Adipocyte (in vitro differentiated cells): ENCODE measurements around the gene CD300LG.

Experiments
- DNase-seq: peaks from one replicate; pipeline ENCODE4 v3.0.0-alpha.2; 2015; ENCODE audit warnings: low read depth
- H3K27me3 ChIP-seq: replicated peaks from 2 replicates; pipeline ENCODE4 v1.7.0; 2013; ENCODE audit warnings: mild to moderate bottlenecking, low read length, moderate library complexity; ENCODE audit not compliant: control insufficient read depth, insufficient read depth
- H3K36me3 ChIP-seq: 2 replicates; pipeline ENCODE4 v1.7.0; 2013; ENCODE audit warnings: low read length, mild to moderate bottlenecking, moderate library complexity; ENCODE audit not compliant: control insufficient read depth, insufficient read depth, severe bottlenecking
- H3K4me1 ChIP-seq: 2 replicates; pipeline ENCODE4 v1.7.0; 2013; ENCODE audit warnings: mild to moderate bottlenecking, low read length, moderate library complexity; ENCODE audit not compliant: control insufficient read depth, insufficient read depth
- H3K4me3 ChIP-seq: 2 replicates; pipeline ENCODE4 v1.7.0; 2013; ENCODE audit warnings: mild to moderate bottlenecking, low read length, moderate library complexity
- H3K9ac ChIP-seq: 2 replicates; pipeline ENCODE4 v1.7.0; 2013; ENCODE audit warnings: mild to moderate bottlenecking, low read length, moderate library complexity
- H3K9me3 ChIP-seq: 2 replicates; pipeline ENCODE4 v1.7.0; 2013; ENCODE audit warnings: mild to moderate bottlenecking, low read length, moderate library complexity; ENCODE audit not compliant: control insufficient read depth

CD300LG gene

DNA sequence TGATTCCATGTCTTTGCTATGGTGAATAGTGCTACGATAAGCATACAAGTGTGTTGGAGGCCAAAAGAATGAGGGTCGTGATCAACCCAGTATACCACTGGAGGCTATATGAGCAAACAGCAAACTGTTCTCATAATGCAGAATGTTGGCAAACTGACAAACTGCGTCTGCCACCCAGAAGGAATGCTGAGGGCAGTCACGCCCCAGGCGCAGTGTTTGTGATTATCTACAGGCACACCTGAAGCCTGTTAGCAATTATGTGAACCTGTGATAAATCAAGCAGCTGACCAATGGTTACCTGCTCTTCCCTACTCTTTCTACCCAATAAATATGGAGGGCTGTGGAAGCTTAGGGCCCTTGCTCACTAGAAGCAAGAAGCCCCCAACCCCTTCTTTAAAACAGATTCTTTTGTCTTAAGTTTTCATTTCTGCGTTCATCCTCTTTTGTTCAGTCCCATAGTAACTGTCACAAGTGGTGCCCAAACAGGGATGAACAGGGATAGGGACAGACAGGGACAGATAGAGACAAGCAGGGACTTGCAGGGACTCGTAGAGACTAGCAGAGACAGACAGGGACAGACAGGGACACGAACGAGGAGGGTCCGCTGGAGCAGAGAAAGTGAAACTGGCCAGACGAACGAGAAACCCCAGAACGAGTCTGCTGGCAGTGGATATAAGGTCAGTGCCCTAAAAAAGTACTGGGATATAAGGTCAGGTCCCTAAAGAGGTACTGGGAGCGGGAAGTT, 25.1 kb downstream of the CD300LG start:
- Histone ChIP-seq H3K9me3 (peaks cover 4% of the 10 kb centered on the region), H3K36me3 (no peaks in the 10 kb centered on the region), H3K4me3 (peak overlapping the region; percentile 73), H3K9ac (peak overlapping the region; percentile 33), H3K27me3 (peaks cover 24% of the 10 kb centered on the region), H3K4me1 (peaks cover 7% of the 10 kb centered on the region)
- no peak for DNase-seq

DNA sequence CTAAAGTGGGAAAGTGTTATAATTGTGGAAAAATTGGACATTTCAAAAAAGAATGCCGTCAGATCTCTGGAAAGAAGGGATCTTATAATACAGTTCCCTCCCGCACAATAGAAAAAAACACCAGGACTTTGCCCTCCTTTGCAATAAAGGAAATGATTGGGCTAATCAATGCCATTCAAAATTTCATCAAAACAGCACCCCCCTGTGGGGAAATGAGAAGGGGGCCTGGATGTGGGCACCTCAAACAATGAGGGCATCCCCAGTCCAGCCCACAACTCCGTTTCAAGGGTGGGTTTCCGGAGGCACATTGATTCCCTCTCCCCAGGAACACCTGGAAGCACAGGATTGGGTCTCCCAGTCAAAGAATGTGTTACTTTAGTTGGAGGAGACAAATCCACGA, 26.1 kb downstream of the CD300LG start:
- peaks cover 18% of the 10 kb centered on the region for H3K27me3 ChIP-seq
- H3K36me3 ChIP-seq: no peaks in the 10 kb centered on the region
- H3K4me3 ChIP-seq: no peak overlapping the region
- peaks cover 7% of the 10 kb centered on the region for H3K4me1 ChIP-seq
- no peak for DNase-seq
- no peak overlapping the region for H3K9ac ChIP-seq
- peaks cover 4% of the 10 kb centered on the region for H3K9me3 ChIP-seq

DNA sequence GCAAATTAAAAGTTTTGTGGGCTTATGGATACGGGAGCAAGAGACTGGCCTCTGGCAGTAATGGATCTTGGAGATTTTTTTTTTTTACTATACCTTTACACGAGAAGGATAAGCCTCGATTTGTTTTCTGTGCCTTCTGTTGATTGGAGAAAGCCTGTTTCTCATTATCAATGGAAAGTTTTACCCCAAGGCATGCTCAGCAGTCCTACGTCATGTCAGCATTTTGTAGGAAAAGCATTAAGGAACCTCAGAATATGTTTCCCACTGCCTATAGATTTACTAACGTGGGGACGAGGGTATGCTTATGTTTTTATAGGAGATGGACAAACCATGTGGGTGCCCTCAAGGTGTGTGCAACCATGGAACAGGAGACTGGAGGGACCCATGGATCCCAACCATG, 26.8 kb downstream of the CD300LG start:
- no peak for DNase-seq
- H3K9me3 ChIP-seq: no peaks in the 10 kb centered on the region
- H3K27me3 ChIP-seq: peaks cover 13% of the 10 kb centered on the region
- H3K9ac ChIP-seq: no peak overlapping the region
- peaks cover 9% of the 10 kb centered on the region for H3K4me1 ChIP-seq
- H3K36me3 ChIP-seq: no peaks in the 10 kb centered on the region
- no peak overlapping the region for H3K4me3 ChIP-seq

DNA sequence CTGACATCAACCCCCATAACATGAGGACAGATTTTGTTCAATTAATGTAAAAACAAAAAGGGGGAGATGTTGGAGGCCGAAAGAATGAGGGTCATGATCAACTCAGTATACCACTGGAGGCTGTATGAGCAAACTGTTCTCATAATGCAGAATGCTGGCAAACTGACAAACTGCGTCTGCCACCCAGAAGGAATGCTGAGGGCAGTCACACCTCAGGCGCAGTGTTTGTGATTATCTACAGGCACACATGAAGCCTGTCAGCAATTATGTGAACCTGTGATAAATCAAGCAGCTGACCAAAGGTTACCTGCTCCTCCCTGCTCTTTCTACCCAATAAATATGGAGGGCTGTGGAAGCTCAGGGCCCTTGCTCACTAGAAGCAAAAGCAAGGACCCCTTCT, 27.3 kb downstream of the CD300LG start:
- Histone ChIP-seq H3K9me3 (no peaks in the 10 kb centered on the region), H3K27me3 (peaks cover 13% of the 10 kb centered on the region), H3K4me1 (peaks cover 10% of the 10 kb centered on the region), H3K4me3 (no peak overlapping the region), H3K36me3 (no peaks in the 10 kb centered on the region), H3K9ac (no peak overlapping the region)
- no peak for DNase-seq

DNA sequence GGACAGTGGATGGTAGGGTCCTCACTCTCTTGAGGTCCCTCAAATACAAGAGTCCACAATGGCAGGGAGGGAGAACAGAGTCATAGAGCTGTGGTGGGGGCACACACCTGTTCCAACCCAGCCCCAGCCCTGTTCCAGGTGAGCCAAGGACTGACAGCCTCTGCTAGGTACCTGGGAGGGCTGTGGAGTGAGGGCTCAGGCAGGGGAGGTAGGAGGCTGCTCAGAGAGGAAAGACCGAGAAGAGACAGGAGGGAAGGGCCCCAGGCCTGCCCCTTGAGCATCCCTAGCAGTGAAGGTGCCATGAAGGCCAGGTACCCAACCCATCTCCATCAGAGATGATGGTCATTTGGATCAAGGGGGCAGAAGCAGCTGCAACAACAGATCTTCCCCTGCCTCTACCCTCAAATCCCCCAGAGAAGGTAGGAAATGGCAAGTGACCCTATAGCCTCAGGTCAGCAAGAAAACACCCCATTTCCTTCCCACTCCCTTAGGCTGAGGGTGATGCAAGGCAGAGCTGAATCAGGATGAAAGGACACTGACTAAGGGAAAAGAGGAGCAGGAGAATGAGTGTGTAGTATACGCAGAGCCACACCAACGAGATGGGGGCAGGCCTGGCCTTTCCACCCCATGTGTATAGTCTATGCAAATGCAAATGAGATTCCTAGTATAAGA, 28.6 kb downstream of the CD300LG start:
- Histone ChIP-seq H3K4me3 (no peak overlapping the region), H3K36me3 (no peaks in the 10 kb centered on the region), H3K27me3 (peaks cover 10% of the 10 kb centered on the region), H3K9ac (no peak overlapping the region), H3K9me3 (no peaks in the 10 kb centered on the region), H3K4me1 (peaks cover 10% of the 10 kb centered on the region)
- DNase-seq: no peak

DNA sequence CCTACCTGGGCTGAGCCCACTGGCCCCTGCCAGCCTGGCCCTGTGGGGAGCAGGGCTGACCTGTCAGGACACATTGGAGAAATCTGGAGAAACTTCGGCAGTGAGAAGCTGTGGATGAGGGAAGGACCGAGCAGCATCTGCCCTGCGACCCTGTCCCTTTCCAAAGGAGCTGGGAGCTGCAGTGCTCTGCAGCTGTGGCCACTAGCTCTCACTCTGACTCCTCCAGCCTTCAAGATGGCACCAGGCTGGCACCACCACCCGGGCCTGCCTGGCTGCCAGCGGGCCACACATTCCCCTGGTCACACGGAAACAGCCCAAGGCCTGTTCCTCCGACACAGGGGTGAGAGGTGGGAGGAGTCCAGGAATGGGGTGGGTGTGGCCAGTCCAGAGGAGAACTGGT, 30.1 kb downstream of the CD300LG start:
- no peaks in the 10 kb centered on the region for H3K9me3 ChIP-seq
- H3K36me3 ChIP-seq: no peaks in the 10 kb centered on the region
- no peak for DNase-seq
- peaks cover 10% of the 10 kb centered on the region for H3K4me1 ChIP-seq
- H3K4me3 ChIP-seq: no peak overlapping the region
- H3K9ac ChIP-seq: no peak overlapping the region
- H3K27me3 ChIP-seq: peaks cover 10% of the 10 kb centered on the region

DNA sequence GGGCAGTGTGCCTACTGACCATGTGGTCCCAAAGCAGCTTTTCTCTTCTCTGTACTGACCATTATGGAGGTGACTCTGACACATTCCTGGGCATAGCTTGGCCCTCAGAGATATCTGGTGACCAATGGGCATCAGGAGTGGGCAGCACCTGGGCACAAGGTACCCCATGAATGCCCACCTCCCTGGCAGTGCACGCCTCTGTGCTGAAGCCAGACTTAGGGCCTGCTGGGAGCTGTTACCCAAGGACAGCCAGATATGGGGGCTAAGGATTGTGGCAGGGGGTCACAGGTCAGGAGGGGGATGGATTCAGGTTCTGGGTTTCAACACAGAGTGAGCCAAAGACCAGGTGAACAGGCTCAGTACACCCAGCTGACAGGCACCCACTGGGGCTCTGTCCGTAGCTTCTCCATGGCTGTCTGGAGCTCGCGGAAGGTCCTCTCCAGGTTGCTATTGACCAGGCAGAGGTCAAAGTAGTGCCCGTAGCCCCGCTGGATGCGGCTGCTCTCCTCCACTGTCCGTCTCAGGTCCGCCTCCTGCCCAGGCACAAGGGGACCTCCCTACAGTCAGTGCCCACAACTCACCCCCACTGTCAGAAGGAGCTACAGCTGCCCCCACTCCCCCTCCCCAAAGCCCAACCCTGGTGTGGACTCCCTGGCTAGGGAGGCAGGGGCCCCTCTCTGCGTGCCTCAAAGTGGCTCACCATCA, 30.6 kb downstream of the CD300LG start:
- no peaks in the 10 kb centered on the region for H3K9me3 ChIP-seq
- peaks cover 5% of the 10 kb centered on the region for H3K4me1 ChIP-seq
- no peak for DNase-seq
- no peak overlapping the region for H3K4me3 ChIP-seq
- H3K36me3 ChIP-seq: no peaks in the 10 kb centered on the region
- H3K27me3 ChIP-seq: peaks cover 4% of the 10 kb centered on the region
- no peak overlapping the region for H3K9ac ChIP-seq

DNA sequence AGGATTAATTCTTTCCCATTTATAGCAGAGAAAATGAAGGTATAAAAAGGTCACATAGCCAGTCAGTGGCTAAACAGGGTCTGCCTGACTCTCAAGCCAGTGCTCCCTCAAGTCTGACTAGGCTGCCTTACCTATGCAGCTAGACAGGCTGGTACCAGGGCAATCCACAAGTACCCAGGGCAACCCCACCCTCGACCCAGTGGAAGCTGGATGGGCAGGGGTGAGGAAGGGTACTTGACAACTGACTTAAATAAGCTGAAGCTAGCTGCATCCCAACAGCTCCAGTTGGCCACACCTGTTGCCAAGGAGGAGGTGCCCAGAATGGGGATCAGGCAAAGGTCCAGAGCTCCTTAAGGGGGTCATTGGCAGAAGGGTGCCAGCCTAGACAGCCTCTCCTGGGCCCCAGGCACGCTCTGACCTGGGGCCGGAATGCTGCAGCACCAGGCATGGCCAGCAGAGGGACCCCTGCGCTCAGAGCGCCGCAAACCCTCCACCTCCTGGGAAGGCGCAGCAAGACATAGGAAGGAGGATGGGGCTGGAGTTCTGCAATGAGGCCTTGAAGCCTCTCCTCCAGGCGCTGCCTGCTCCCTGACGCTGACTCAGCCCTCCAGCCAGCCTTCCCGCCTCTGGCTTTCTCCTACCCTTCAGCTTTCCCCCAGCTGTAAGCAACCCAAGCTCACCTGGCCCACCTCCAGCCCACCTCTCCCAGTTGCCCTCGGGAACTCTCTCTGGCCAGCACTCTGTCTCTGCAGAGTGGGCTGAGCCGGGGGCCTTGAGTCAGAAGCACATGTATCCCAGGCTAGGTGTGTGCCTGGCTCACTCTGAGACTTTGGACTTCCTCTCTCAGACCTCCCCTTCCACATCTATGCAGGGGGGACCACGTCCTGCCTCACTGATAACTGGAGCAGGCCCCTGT, 31.5 kb downstream of the CD300LG start:
- H3K4me3 ChIP-seq: no peak overlapping the region
- no peaks in the 10 kb centered on the region for H3K36me3 ChIP-seq
- H3K27me3 ChIP-seq: no peaks in the 10 kb centered on the region
- peak overlapping the region; percentile 36 for H3K9ac ChIP-seq
- no peaks in the 10 kb centered on the region for H3K9me3 ChIP-seq
- peaks cover 4% of the 10 kb centered on the region for H3K4me1 ChIP-seq
- peak; percentile 89 for DNase-seq

DNA sequence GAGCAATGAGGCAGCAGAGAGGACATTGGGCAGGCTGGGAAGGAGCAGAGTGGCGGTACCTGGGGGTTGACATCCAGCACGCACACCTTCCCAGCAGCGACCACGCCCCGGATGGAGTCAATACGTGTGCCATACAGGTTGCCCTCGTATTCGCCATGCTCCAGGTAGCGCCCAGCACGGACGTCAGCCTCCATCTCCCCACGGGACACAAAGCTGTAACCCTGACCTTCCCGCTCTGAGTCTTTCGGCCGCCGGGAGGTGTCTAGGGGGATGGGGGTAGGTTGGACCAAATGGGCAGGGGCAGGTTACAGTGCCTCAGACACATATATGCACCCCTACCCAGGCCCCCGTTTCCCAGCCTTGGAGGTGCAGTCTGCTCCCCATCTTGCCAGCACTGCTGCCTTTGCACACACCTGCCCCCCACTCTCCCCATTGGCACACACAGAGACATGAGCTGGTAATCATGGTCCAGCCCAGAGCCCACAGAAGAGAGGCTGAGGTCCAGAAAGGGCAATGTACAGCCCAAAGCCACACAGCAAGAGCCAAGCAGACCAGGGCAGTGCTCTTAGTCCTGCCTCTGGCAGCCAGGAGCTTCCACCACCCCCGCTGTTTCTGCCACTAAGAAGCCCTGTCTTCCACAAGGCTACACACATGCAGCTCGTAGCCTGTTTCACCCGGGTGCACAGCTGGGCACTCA, 32.9 kb downstream of the CD300LG start:
- Histone ChIP-seq H3K4me3 (no peak overlapping the region), H3K9ac (no peak overlapping the region), H3K4me1 (peaks cover 4% of the 10 kb centered on the region), H3K36me3 (no peaks in the 10 kb centered on the region), H3K27me3 (no peaks in the 10 kb centered on the region), H3K9me3 (no peaks in the 10 kb centered on the region)
- no peak for DNase-seq

DNA sequence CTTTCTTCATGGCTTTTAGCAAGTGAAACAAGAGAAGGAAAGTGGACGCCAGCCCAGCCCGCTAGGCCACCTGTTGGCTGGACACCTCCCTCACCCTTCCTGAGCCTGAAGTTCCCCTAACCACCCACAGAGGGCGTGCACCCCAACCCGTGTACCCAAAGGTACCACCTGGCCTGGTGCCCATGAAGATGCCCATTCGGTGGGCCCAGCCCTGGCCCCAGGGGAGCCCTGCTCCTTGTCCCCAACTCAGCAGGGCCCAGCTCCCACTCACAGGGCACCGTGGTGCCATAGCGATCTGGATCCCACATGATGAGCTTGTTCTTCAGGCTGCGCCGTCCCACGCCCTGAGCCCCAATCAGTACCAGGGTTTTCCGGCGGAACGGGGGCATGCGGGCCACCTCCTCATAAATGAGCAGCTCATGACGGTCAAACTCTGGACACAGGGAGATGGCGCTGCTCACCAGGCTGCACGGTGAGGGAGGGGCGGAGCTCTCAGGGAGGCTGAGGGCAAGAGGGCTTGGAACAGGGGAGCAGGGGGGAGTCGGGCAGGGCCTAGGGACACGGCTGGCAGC, 33.5 kb downstream of the CD300LG start:
- peak; percentile 34 for DNase-seq
- Histone ChIP-seq H3K9ac (no peak overlapping the region), H3K27me3 (no peaks in the 10 kb centered on the region), H3K9me3 (no peaks in the 10 kb centered on the region), H3K36me3 (no peaks in the 10 kb centered on the region), H3K4me3 (no peak overlapping the region), H3K4me1 (peaks cover 4% of the 10 kb centered on the region)
